ENCODE data around the gene PRKCE.
A peak's percentile ranks its signal among the peaks of the same experiment; 100 is the strongest.
"Not testable (repeated sequence)": the region's sequence is repeated elsewhere in the genome, so short reads cannot be mapped to it uniquely, and the experiment has no call there.

PRKCE gene

GRCh38 chr2:45871541-45871940 is 220.1 kb downstream of the PRKCE start:
- no peak for DNase-seq

- no peak for DNase-seq
These were observed 220.7 kb downstream of the PRKCE start for GRCh38 chr2:45872211-45872610.

GRCh38 chr2:45874344-45874743 is 222.9 kb downstream of the PRKCE start:
- no peak for DNase-seq

- DNase-seq, result no peak
These were observed 225.1 kb downstream of the PRKCE start for GRCh38 chr2:45876611-45877010.

- DNase-seq, result no peak
These were observed 227.9 kb downstream of the PRKCE start for GRCh38 chr2:45879406-45879805.

GRCh38 chr2:45879936-45880335 is 228.5 kb downstream of the PRKCE start:
- no peak for DNase-seq

- no peak for DNase-seq
These were observed 230.6 kb downstream of the PRKCE start for GRCh38 chr2:45881970-45882581.

GRCh38 chr2:45882707-45883602 is 231.5 kb downstream of the PRKCE start:
- DNase-seq, result no peak

GRCh38 chr2:45883603-45884000 is 232.1 kb downstream of the PRKCE start:
- peak in 1 of 3 donors; percentile 42 for DNase-seq

GRCh38 chr2:45884126-45884525 is 232.7 kb downstream of the PRKCE start:
- DNase-seq, result peak in 2 of 3 donors; percentile 20 to 53

- DNase-seq, result no peak
These were observed 233.7 kb downstream of the PRKCE start for GRCh38 chr2:45885171-45885621.

- peak in 1 of 3 donors; percentile 28 for DNase-seq
These were observed 234.7 kb downstream of the PRKCE start for GRCh38 chr2:45886171-45886663.

- DNase-seq, result peak; percentile 73 to 86 (median 85)
These were observed 236.7 kb downstream of the PRKCE start for GRCh38 chr2:45888167-45888566.

- no peak for DNase-seq
These were observed 237.2 kb downstream of the PRKCE start for GRCh38 chr2:45888641-45889040.

GRCh38 chr2:45889053-45889452 is 237.6 kb downstream of the PRKCE start:
- DNase-seq, result peak in 2 of 3 donors; percentile 35 to 52

- DNase-seq, result peak; percentile 62 to 84 (median 82)
These were observed 238.3 kb downstream of the PRKCE start for GRCh38 chr2:45889620-45890370.

GRCh38 chr2:45890371-45890646 is 238.8 kb downstream of the PRKCE start:
- DNase-seq, result not testable (repeated sequence)

GRCh38 chr2:45890819-45891218 is 239.3 kb downstream of the PRKCE start:
- peak; percentile 33 to 48 (median 46) for DNase-seq

- no peak for DNase-seq
These were observed 240.4 kb downstream of the PRKCE start for GRCh38 chr2:45891719-45892424.

- no peak for DNase-seq
These were observed 240.9 kb downstream of the PRKCE start for GRCh38 chr2:45892425-45892745.

GRCh38 chr2:45892757-45893156 is 241.3 kb downstream of the PRKCE start:
- peak; percentile 73 to 77 (median 75) for DNase-seq

- no peak for DNase-seq
These were observed 242.7 kb downstream of the PRKCE start for GRCh38 chr2:45894211-45894610.
